Amygdala (tissue), 56 donors: ENCODE data around the gene TMEM169.
"Not testable (repeated sequence)": the region's sequence is repeated elsewhere in the genome, so short reads cannot be mapped to it uniquely, and the experiment has no call there.

Source experiments
- DNase-seq, 56 donors: peaks; one replicate each; lab custom pipeline; 2025; lab: John Stamatoyannopoulos, UW

The TMEM169 gene

GRCh38 chr2:216126943-216127342, 45.2 kb downstream of the TMEM169 start:
- DNase-seq: no peak

DNA sequence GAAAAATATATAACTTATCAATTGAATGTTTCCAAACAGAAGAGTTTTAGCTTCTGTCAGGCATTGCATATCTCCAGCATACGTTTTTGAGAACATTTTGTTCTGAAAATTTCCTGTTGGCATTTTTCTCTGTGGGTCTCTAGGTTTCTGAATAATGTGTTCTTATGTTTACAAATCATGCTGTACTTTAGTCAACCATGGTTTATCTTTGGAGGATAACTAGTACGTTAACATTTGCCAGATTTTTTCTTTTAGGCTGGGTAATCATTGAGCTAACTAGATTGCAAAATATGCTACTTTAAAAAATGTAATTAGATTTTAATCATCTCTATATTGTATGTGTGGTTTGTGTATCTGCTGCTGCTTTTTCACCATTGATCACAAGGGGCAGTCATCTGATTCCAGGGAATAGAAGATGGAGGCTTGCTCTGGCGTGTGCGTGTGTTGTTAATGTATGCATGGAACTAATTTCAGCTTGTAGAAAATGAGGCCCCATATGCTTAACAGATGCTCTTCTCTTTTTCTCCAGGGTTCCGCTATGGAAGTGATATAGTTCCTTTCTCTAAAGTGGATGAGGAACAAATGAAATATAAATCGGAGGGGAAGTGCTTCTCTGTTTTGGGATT, 48.7 kb downstream of the TMEM169 start:
- no peak for DNase-seq

GRCh38 chr2:216131175-216131926, 49.6 kb downstream of the TMEM169 start:
- no peak for DNase-seq

DNA sequence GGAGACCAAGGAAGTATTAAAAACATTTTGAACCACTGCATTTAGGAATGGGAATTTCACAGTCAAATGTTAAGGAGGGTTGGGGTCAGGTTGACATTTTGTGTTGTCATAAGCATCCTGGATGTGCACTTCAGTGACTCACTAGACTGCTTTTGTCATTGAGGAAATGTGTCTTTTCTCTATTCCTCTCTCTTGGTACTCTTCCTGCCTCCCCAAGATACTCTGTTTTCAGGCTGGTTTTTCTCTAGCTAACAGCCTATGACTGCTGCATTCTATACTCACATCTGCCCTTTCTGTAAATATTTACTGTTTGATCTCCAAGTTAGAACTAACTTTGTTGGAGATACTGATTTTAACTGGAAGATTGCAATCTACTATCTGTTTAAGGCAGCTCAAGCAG, 50.9 kb downstream of the TMEM169 start:
- no peak for DNase-seq

- DNase-seq: no peak
Measured at GRCh38 chr2:216133397-216133796, 51.7 kb downstream of the TMEM169 start.

DNA sequence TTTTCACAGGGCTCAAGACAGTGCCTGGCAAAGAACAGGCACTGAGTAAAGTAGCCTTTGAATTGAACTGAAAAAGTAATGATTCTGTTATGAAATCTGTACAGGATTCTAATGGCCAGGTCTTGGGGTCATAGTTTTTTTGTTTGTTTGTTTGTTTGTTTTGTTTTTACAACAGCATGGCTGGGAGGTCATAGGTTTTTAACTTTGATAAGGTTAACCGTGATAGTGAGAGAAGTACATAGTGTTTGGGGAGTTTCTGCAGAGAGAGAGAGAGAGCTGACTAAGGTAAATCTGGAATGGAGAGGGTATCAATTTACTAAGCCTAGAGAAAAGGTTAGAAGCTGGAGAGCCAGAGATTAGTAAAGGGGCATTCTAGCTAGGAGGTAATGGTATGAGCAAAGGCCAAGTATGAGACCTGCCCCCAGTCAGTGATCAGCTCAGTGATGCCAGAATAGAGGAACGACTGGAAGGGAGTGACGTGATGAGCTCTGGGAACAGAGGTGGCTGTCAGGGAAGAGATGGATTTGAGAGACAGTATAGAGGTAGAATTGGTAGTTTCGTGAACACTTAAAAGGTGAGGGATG, 53.3 kb downstream of the TMEM169 start:
- no peak for DNase-seq

DNA sequence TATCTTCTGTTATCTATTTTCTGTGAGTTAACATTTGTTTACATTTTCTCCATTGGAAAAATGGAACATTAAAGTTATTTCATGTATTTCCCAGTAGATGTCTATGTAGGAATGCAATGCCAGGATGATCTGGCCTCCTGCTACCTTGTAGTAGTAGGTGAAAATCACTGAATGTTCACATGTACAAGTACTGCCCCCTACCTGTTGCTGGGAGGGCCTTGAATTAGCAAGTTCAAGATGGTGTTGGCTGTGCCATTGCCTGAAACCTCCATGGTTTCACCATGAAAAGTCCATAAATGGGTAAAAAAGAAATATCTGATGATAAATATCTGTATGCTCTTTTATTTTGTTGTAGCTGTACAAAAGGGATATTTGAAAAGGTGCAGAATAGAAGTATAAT, 58.2 kb downstream of the TMEM169 start:
- no peak for DNase-seq

DNA sequence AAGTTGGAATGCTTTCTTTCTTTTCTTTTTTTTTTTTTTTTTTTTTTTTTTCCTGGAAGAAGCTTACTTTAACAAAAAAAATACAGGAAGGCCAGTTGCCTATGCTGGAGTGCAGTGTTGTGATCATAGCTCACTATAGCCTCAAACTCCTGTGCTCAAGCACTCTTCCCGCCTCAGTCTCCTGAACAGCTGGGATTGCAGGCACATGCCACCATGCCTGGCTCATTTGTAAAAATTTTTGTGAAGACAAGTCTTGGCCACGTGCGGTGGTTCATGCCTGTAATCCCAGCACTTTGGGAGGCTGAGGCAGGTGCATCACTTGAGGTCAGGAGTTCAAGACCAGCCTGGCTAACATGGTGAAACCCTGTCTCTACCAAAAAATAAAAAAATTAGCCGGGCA, 59.8 kb downstream of the TMEM169 start:
- not testable (repeated sequence) for DNase-seq

GRCh38 chr2:216142540-216142939, 60.8 kb downstream of the TMEM169 start:
- no peak for DNase-seq

DNA sequence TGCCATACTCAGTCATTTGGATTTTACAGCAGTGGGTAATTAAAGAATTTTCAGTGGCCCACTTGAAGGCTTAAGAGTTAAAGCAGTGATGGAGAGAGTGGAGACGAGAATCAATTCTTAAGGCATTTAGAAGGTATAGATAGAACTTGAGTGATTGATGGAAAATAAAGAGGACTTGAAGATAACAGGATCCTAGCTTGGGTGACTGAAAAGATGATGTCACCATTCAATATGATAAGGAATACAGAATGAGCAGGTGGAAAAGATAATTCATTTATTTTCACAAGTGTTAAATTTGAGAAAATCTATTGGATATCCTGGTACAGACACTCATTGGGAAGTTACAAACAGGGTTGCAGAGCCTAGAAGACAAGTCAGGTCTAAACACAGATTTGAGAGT, 62.7 kb downstream of the TMEM169 start:
- DNase-seq: no peak

DNA sequence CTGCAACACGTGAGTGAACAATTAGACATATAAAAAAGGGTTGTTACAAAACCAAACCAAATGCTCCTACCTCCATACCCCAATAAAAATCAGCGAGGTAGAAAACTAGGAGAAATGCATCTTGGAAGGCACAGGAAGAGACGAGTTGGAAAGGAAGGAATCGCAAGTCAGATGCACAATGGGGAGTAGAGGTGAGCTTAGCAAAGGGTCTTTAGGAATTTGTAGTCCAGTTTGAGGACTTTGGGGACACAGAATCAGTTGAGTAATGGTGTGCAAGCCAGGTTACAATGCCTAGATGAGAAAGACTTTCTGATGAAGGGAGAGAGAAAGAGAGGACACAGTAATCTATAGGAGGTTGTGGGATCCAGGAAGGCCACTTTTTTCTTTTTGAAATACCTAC, 63.1 kb downstream of the TMEM169 start:
- no peak for DNase-seq

- no peak for DNase-seq
Measured at GRCh38 chr2:216146573-216146972, 64.9 kb downstream of the TMEM169 start.

- DNase-seq: no peak
Measured at GRCh38 chr2:216147172-216148131, 65.7 kb downstream of the TMEM169 start.

DNA sequence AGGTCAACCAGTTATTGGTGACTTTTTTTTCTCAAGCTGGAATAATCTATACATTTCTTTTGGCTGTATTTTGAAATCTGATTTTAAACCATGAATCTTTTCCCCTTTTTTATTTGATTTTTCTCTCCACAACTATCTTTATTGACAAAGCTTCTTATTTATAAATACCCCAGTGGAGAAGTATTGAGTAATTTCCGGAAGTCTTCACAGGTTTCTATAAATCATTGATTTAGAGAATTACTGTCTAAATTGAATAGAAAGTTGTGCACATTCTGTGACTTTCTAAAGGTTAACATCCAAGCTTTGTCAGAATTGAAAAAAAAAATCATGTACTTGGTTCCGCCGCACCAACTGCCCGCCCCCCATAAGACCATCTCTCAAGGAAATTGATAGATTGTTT, 67.3 kb downstream of the TMEM169 start:
- no peak for DNase-seq

DNA sequence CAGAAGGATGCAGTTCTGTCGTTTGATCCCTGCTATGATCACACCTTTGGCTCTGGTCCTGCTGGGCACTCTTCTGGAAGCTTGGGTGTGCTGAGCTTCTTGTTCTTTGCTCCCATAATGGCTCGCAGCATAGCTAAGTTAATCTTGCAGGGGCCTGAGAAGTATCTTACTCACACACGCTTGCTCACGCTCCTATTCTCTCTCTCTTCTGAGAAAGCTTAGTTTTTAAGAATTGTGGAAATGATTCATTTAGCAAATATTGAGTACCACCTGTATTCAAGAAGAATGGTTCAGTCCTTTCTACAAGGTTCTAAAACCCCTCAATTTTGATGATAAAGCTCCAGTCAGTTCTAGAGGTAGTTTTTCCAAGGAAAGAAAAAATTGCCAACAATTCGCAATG, 68.0 kb downstream of the TMEM169 start:
- DNase-seq: no peak

DNA sequence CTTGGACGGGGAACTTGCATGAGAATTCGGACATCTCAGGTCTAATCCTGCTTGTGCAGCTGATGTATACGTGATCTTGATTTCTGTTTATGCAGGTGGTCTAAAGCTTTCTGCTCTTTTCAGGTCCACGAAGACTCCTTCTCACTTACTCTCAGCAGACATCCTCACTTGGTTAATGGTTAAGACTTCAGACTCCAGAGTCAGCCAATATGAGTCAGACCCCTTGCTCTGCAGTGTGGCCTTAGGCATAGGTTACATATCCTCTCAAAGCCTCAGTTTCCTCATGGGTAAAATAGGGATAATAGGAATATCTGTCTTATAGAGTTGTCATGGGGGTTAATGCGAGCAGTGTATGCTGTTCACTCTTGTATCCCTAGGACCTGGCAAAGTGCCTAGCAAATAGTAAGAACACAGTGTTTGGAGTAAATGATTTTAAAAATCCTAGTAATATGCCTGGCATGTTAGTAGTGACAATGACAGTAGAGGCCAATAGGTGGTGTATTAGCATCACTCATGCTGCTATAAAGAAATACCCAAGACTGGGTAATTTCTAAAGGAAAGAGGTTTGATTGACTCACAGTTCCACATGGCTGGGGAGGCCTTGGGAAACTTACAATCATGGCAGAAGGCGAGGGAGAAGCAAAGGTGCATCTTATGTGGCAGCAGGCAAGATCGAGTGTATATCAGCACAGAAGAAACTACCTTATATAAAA, 69.8 kb downstream of the TMEM169 start:
- no peak for DNase-seq
